Measurements from ENCODE around the gene NDUFA12. TPM values are rescaled to one million over a fixed set of nuclear protein-coding genes. Genes with fewer than 3 reads are reported as not detected.
A peak's percentile ranks its signal among the peaks of the same experiment; 100 is the strongest.

NDUFA12 gene
- total RNA-seq (ENCODE audit: unreplicated experiment) = 96.5 TPM
- long read RNA-seq, transcript NDUFA12-201 (4 exons, 635 nt) = major isoform, 46 of 46 reads
- long read RNA-seq, partial matches to known transcripts = 0 of 46 reads
- long read RNA-seq, other reads (novel, unspliced or antisense) = 0 of 46 reads

- DNase-seq (ENCODE audit: low spot score) = peak; percentile 95
- Mint-ChIP-seq H3K4me3 (ENCODE audit: unreplicated experiment) (peak within 1 kb of the TSS; percentile 96), H3K9me3 (ENCODE audit: unreplicated experiment) (no peaks in the 10 kb centered on the region), H3K4me1 (ENCODE audit: unreplicated experiment) (peaks cover 19% of the 10 kb centered on the region), H3K27me3 (ENCODE audit: unreplicated experiment) (peaks cover 2% of the 10 kb centered on the region), H3K36me3 (ENCODE audit: low read depth, unreplicated experiment) (peaks cover 3% of the 10 kb centered on the region), H3K27ac (ENCODE audit: unreplicated experiment) (peak within 1 kb of the TSS; percentile 72)
- no peak for TF ChIP-seq CTCF (IDR thresholded peaks at IDR 0.05; ENCODE audit: unreplicated experiment)
Observed at GRCh38 chr12:95003213-95003920, at the start of gene NDUFA12. TSS of gene NDUFA12 (minus strand) at chr12:95003697. CDS start at chr12:95003680, 17 bp downstream.

- no peak overlapping the region for H3K4me3 Mint-ChIP-seq (ENCODE audit: unreplicated experiment)
- DNase-seq (ENCODE audit: low spot score) = no peak
- H3K9me3 Mint-ChIP-seq (ENCODE audit: unreplicated experiment) = no peaks in the 10 kb centered on the region
- no peak for TF ChIP-seq CTCF (IDR thresholded peaks at IDR 0.05; ENCODE audit: unreplicated experiment)
- peaks cover 4% of the 10 kb centered on the region for H3K36me3 Mint-ChIP-seq (ENCODE audit: low read depth, unreplicated experiment)
- peaks cover 3% of the 10 kb centered on the region for H3K4me1 Mint-ChIP-seq (ENCODE audit: unreplicated experiment)
- no peak overlapping the region for H3K27ac Mint-ChIP-seq (ENCODE audit: unreplicated experiment)
- no peaks in the 10 kb centered on the region for H3K27me3 Mint-ChIP-seq (ENCODE audit: unreplicated experiment)
Observed at GRCh38 chr12:95051241-95051640, 47.7 kb upstream of the NDUFA12 start.

- Mint-ChIP-seq H3K36me3 (ENCODE audit: low read depth, unreplicated experiment) (peaks cover 6% of the 10 kb centered on the region), H3K27me3 (ENCODE audit: unreplicated experiment) (no peaks in the 10 kb centered on the region), H3K4me1 (ENCODE audit: unreplicated experiment) (no peaks in the 10 kb centered on the region), H3K4me3 (ENCODE audit: unreplicated experiment) (no peak overlapping the region), H3K27ac (ENCODE audit: unreplicated experiment) (no peak overlapping the region), H3K9me3 (ENCODE audit: unreplicated experiment) (no peaks in the 10 kb centered on the region)
- no peak for TF ChIP-seq CTCF (IDR thresholded peaks at IDR 0.05; ENCODE audit: unreplicated experiment)
- DNase-seq (ENCODE audit: low spot score) = no peak
Observed at GRCh38 chr12:95037906-95038305, 34.4 kb upstream of the NDUFA12 start.

GRCh38 chr12:95034750-95035149, 31.3 kb upstream of the NDUFA12 start:
- Mint-ChIP-seq H3K27ac (ENCODE audit: unreplicated experiment) (no peak overlapping the region), H3K9me3 (ENCODE audit: unreplicated experiment) (no peaks in the 10 kb centered on the region)

More at GRCh38 chr12:95034750-95035149, 31.3 kb upstream of the NDUFA12 start:
- Mint-ChIP-seq H3K27me3 (ENCODE audit: unreplicated experiment) (no peaks in the 10 kb centered on the region), H3K4me3 (ENCODE audit: unreplicated experiment) (no peak overlapping the region), H3K4me1 (ENCODE audit: unreplicated experiment) (no peaks in the 10 kb centered on the region), H3K36me3 (ENCODE audit: low read depth, unreplicated experiment) (peaks cover 10% of the 10 kb centered on the region)
- no peak for TF ChIP-seq CTCF (IDR thresholded peaks at IDR 0.05; ENCODE audit: unreplicated experiment)
- no peak for DNase-seq (ENCODE audit: low spot score)

All from endothelial cell (in vitro differentiated cells).